Measurements from ENCODE around the gene SYNPO2L.
"Not testable (repeated sequence)": the region's sequence is repeated elsewhere in the genome, so short reads cannot be mapped to it uniquely, and the experiment has no call there.

DNA sequence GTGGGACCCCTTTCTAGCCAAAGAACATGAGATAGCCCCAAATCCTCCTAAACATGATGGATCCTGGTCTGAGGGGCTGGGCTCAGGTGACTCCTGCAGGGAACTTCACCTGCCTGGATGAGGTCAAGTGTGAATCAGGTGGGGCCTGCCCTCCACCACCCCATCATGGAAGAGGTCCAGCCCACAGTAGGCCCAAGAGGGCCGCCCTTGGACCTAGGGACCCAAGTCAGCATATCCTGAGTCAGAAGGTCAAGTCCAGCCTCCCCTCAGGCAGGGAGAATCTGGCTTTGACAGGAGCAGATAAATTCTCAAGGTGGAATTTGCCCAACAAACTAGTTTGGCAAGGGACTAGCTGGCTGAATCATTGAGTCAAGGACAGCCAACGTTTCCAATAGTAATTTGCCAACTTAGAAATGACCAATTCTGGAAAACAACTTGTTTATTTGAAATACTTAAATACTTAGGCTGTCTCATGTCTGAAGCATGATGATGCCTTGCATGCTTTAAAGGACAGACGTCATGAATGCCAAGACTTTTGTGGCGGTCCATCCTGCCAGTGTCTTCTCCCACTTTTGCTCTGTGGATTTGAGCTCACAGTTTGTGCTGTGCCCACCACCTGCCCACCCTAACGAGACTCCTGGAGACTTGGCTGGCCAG is 10.5 kb upstream of the SYNPO2L start:
- TF ChIP-seq, protein P1, sequence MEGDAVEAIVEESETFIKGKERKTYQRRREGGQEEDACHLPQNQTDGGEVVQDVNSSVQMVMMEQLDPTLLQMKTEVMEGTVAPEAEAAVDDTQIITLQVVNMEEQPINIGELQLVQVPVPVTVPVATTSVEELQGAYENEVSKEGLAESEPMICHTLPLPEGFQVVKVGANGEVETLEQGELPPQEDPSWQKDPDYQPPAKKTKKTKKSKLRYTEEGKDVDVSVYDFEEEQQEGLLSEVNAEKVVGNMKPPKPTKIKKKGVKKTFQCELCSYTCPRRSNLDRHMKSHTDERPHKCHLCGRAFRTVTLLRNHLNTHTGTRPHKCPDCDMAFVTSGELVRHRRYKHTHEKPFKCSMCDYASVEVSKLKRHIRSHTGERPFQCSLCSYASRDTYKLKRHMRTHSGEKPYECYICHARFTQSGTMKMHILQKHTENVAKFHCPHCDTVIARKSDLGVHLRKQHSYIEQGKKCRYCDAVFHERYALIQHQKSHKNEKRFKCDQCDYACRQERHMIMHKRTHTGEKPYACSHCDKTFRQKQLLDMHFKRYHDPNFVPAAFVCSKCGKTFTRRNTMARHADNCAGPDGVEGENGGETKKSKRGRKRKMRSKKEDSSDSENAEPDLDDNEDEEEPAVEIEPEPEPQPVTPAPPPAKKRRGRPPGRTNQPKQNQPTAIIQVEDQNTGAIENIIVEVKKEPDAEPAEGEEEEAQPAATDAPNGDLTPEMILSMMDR (IDR thresholded peaks at IDR 0.05 in 4 of 5, conservative IDR thresholded peaks at IDR 0.05 in 1 of 5): not testable (repeated sequence)
- TF ChIP-seq POLR2A (IDR thresholded peaks at IDR 0.05): not testable (repeated sequence)

Data from gastrocnemius medialis (tissue), 4 donors.